Gastroesophageal sphincter (tissue), 3 donors: ENCODE measurements around the gene ENTREP3.

Source experiments
- POLR2AphosphoS5 ChIP-seq: sonication (generic); formaldehyde crosslinking; IDR thresholded peaks from one replicate; pipeline ENCODE4 v1.6.1; 2017; ENCODE audit warnings: antibody characterized with exemption
- TF ChIP-seq, protein P1 (sequence below), 4 experiments: fragments of 200-600 bp in 2 of 4; fragments of 450-650 bp in 2 of 4; sonication (generic) in 1 of 4; IDR thresholded peaks; one replicate each; pipeline ENCODE4 v1.5.1; 2017 to 2019; ENCODE audit warnings: antibody characterized with exemption in 4 of 4, mild to moderate bottlenecking in 2 of 4, moderate library complexity in 2 of 4

GRCh38 chr1:155295183-155295941 lies 40.1 kb upstream of the ENTREP3 start:
- TF ChIP-seq, protein P1, sequence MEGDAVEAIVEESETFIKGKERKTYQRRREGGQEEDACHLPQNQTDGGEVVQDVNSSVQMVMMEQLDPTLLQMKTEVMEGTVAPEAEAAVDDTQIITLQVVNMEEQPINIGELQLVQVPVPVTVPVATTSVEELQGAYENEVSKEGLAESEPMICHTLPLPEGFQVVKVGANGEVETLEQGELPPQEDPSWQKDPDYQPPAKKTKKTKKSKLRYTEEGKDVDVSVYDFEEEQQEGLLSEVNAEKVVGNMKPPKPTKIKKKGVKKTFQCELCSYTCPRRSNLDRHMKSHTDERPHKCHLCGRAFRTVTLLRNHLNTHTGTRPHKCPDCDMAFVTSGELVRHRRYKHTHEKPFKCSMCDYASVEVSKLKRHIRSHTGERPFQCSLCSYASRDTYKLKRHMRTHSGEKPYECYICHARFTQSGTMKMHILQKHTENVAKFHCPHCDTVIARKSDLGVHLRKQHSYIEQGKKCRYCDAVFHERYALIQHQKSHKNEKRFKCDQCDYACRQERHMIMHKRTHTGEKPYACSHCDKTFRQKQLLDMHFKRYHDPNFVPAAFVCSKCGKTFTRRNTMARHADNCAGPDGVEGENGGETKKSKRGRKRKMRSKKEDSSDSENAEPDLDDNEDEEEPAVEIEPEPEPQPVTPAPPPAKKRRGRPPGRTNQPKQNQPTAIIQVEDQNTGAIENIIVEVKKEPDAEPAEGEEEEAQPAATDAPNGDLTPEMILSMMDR (IDR thresholded peaks at IDR 0.05), result no peak
- TF ChIP-seq POLR2AphosphoS5, result no peak
